Hematopoietic multipotent progenitor cell treated with erythropoietin and hydrocortisone succinate and interleukin-3 and kit ligand, for 4 days (in vitro differentiated cells): Measurements from ENCODE around the gene CNIH2.

Source experiments
- DNase-seq: peaks from one replicate; pipeline ENCODE4 v3.0.0-alpha.2; 2015

Gene CNIH2

GRCh38 chr11:66278363-66279091 lies 552 bp downstream of the CNIH2 start:
- peak; percentile 35 for DNase-seq

GRCh38 chr11:66279092-66279734 lies 1.2 kb downstream of the CNIH2 start:
- DNase-seq: no peak

GRCh38 chr11:66280428-66280827 lies 2.5 kb downstream of the CNIH2 start:
- DNase-seq: no peak

- no peak for DNase-seq
Observed at GRCh38 chr11:66281001-66281400, 3.0 kb downstream of the CNIH2 start.

GRCh38 chr11:66281776-66282467 lies 3.9 kb downstream of the CNIH2 start:
- DNase-seq: no peak

- DNase-seq: peak; percentile 99
Observed at GRCh38 chr11:66282468-66283455, 4.8 kb downstream of the CNIH2 start.

- no peak for DNase-seq
Observed at GRCh38 chr11:66283461-66284105, 5.6 kb downstream of the CNIH2 start.

GRCh38 chr11:66284526-66285078 lies 6.6 kb downstream of the CNIH2 start:
- no peak for DNase-seq

- DNase-seq: no peak
Observed at GRCh38 chr11:66285250-66285947, 7.4 kb downstream of the CNIH2 start.

GRCh38 chr11:66286699-66287098 lies 8.7 kb downstream of the CNIH2 start:
- no peak for DNase-seq

- no peak for DNase-seq
Observed at GRCh38 chr11:66287211-66287888, 9.4 kb downstream of the CNIH2 start.

GRCh38 chr11:66287889-66288670 lies 10.1 kb downstream of the CNIH2 start:
- DNase-seq: peak; percentile 33

- peak; percentile 99 for DNase-seq
Observed at GRCh38 chr11:66288671-66289547, 10.9 kb downstream of the CNIH2 start, which contains the start of gene YIF1A. TSS of gene YIF1A (minus strand) at chr11:66289143. CDS start at chr11:66288985, 158 bp downstream.

GRCh38 chr11:66289548-66290329 lies 11.8 kb downstream of the CNIH2 start:
- peak; percentile 88 for DNase-seq

- no peak for DNase-seq
Observed at GRCh38 chr11:66290330-66290621, 12.3 kb downstream of the CNIH2 start.

- DNase-seq: no peak
Observed at GRCh38 chr11:66291303-66291705, 13.3 kb downstream of the CNIH2 start.

GRCh38 chr11:66291706-66292542 lies 13.9 kb downstream of the CNIH2 start, which contains the start of gene TMEM151A:
TSS of gene TMEM151A (plus strand) at chr11:66291894. CDS start at chr11:66292014, 120 bp downstream.
- DNase-seq: no peak
